IMR-90 (cell line): ENCODE data around the gene LINC01488. TPM values are rescaled to one million over a fixed set of nuclear protein-coding genes. Genes with fewer than 3 reads are reported as not detected.

Experiments
- ATAC-seq: fragments of 200-7000 bp; cut with Tn5 transposase; 2 replicates; pipeline ENCODE4 v1.9.1; 2020; ENCODE audit warnings: low read depth, mild to moderate bottlenecking, moderate library complexity
- BruUV-seq: library from RNA; stranded (reverse); fragments of 400-500 nt; replicated peaks from 2 replicates; lab custom pipeline; 2021; lab: Mats Ljungman, UMichigan
- CTCF ChIA-PET: fragments of 300-600 bp; formaldehyde crosslinking; extraction: SDS; loops from one replicate; lab custom pipeline; 2021; ENCODE audit warnings: antibody characterized with exemption; lab: Yijun Ruan, JAX
- POLR2A ChIA-PET: fragments of 300-600 bp; sonication (Branson Sonifier 250); formaldehyde crosslinking; loops from one replicate; lab custom pipeline; 2022; ENCODE audit warnings: antibody characterized with exemption; ENCODE audit not compliant: unreplicated experiment; lab: Charles Lee
- DNase-seq: peaks from one replicate; pipeline ENCODE4 v3.0.0; 2013
- H2AFZ ChIP-seq: replicated peaks from 2 replicates; pipeline ENCODE3; 2013; ENCODE audit warnings: low read length, mild to moderate bottlenecking; ENCODE audit not compliant: poor library complexity
- H2AK5ac ChIP-seq: 2 replicates; pipeline ENCODE4 v1.6.1; 2013; ENCODE audit warnings: low read depth, low read length, inconsistent platforms
- H2AK9ac ChIP-seq: replicated peaks from 2 replicates; pipeline ENCODE3; 2013; ENCODE audit warnings: mild to moderate bottlenecking, low read depth, low read length, moderate library complexity; ENCODE audit not compliant: poor library complexity
- H2BK120ac ChIP-seq: 2 replicates; pipeline ENCODE4 v1.6.1; 2013; ENCODE audit warnings: low read depth, low read length, inconsistent platforms
- H2BK15ac ChIP-seq: 3 replicates; pipeline ENCODE4 v1.6.1; 2013; ENCODE audit warnings: low read depth, low read length, inconsistent platforms
- H2BK20ac ChIP-seq: 2 replicates; pipeline ENCODE4 v1.6.1; 2013; ENCODE audit warnings: low read depth, mild to moderate bottlenecking, inconsistent platforms, low read length, moderate library complexity
- H2BK5ac ChIP-seq: 2 replicates; pipeline ENCODE4 v1.6.1; 2013; ENCODE audit warnings: mild to moderate bottlenecking, low read depth, low read length, inconsistent platforms; ENCODE audit not compliant: poor library complexity, severe bottlenecking
- H3K14ac ChIP-seq: replicated peaks from 2 replicates; pipeline ENCODE4 v1.6.1; 2013; ENCODE audit warnings: low read depth, low read length, inconsistent platforms
- H3K18ac ChIP-seq: 2 replicates; pipeline ENCODE4 v1.6.1; 2013; ENCODE audit warnings: low read depth, low read length, control low read depth
- H3K23ac ChIP-seq: 2 replicates; pipeline ENCODE4 v1.6.1; 2013; ENCODE audit warnings: low read depth, low read length, inconsistent platforms
- H3K27ac ChIP-seq: 2 replicates; pipeline ENCODE4 v1.5.1; 2013; ENCODE audit warnings: mild to moderate bottlenecking, control low read depth, low read length; ENCODE audit not compliant: insufficient read depth
- H3K27me3 ChIP-seq: 2 replicates; pipeline ENCODE4 v1.6.1; 2013; ENCODE audit warnings: low read length; ENCODE audit not compliant: control insufficient read depth, insufficient read depth
- H3K36me3 ChIP-seq: 2 replicates; pipeline ENCODE4 v1.6.1; 2013; ENCODE audit warnings: low read length, mixed read lengths; ENCODE audit not compliant: control insufficient read depth, insufficient read depth
- H3K4ac ChIP-seq: 2 replicates; pipeline ENCODE4 v1.6.1; 2013; ENCODE audit warnings: low read depth, low read length, inconsistent platforms
- H3K4me1 ChIP-seq: 2 replicates; pipeline ENCODE4 v1.6.1; 2013; ENCODE audit warnings: low read length, mixed read lengths; ENCODE audit not compliant: control insufficient read depth, insufficient read depth
- H3K4me2 ChIP-seq: 2 replicates; pipeline ENCODE4 v1.6.1; 2013; ENCODE audit warnings: low read depth, mild to moderate bottlenecking, control low read depth, low read length, moderate library complexity
- H3K4me3 ChIP-seq: 2 replicates; pipeline ENCODE4 v1.5.1; 2013; ENCODE audit warnings: low read depth, mild to moderate bottlenecking, control low read depth, low read length, moderate library complexity; ENCODE audit not compliant: insufficient read depth
- H3K56ac ChIP-seq: 2 replicates; pipeline ENCODE4 v1.6.1; 2013; ENCODE audit warnings: low read length, inconsistent platforms; ENCODE audit not compliant: insufficient read depth; ENCODE audit errors: extremely low read depth
- H3K79me1 ChIP-seq, 2 experiments: 2 replicates each; pipeline ENCODE4 v1.6.1; 2013; ENCODE audit warnings: low read length in 2 of 2, inconsistent platforms in 1 of 2, low read depth in 1 of 2
- H3K9ac ChIP-seq: 2 replicates; pipeline ENCODE4 v1.6.1; 2013; ENCODE audit warnings: low read depth, low read length, control low read depth
- H3K9me1 ChIP-seq: 2 replicates; pipeline ENCODE4 v1.6.1; 2013; ENCODE audit warnings: low read length, inconsistent platforms; ENCODE audit not compliant: insufficient read depth
- H3K9me3 ChIP-seq: 2 replicates; pipeline ENCODE4 v1.6.1; 2013; ENCODE audit warnings: low read length; ENCODE audit not compliant: control insufficient read depth, insufficient read depth
- H4K20me1 ChIP-seq: 2 replicates; pipeline ENCODE4 v1.6.1; 2013; ENCODE audit warnings: low read length, inconsistent platforms; ENCODE audit not compliant: insufficient read depth
- H4K5ac ChIP-seq: 2 replicates; pipeline ENCODE4 v1.6.1; 2013; ENCODE audit warnings: mild to moderate bottlenecking, low read depth, low read length, control low read depth
- H4K8ac ChIP-seq, 2 experiments: 2 replicates each; pipeline ENCODE4 v1.6.1; 2013; ENCODE audit warnings: low read depth in 2 of 2, low read length in 2 of 2, control low read depth in 1 of 2, inconsistent platforms in 1 of 2
- H4K91ac ChIP-seq: 2 replicates; pipeline ENCODE4 v1.6.1; 2013; ENCODE audit warnings: low read depth, low read length, inconsistent platforms; ENCODE audit not compliant: insufficient read depth
- CEBPB ChIP-seq: IDR thresholded peaks from 2 replicates; pipeline ENCODE4 v1.6.1; 2012; ENCODE audit warnings: low read depth, low read length, improper control_type of control experiment
- FOS ChIP-seq: fragments of 150-350 bp; IDR thresholded peaks from 2 replicates; pipeline ENCODE4 v1.6.1; 2016; ENCODE audit warnings: low read depth, low read length
- MAZ ChIP-seq: IDR thresholded peaks from 2 replicates; pipeline ENCODE4 v1.6.1; 2012; ENCODE audit warnings: low read depth, mild to moderate bottlenecking, low read length, improper control_type of control experiment, moderate library complexity, borderline replicate concordance
- MXI1 ChIP-seq: IDR thresholded peaks from 2 replicates; pipeline ENCODE4 v1.6.1; 2012; ENCODE audit warnings: low read depth, mild to moderate bottlenecking, low read length, moderate library complexity, borderline replicate concordance
- POLR2A ChIP-seq: IDR thresholded peaks from 2 replicates; pipeline ENCODE4 v1.6.1; 2012; ENCODE audit warnings: mild to moderate bottlenecking, low read depth, low read length
- RAD21 ChIP-seq: IDR thresholded peaks from 2 replicates; pipeline ENCODE4 v1.6.1; 2012; ENCODE audit warnings: low read length, improper control_type of control experiment
- RCOR1 ChIP-seq: IDR thresholded peaks from 2 replicates; pipeline ENCODE4 v1.6.1; 2012; ENCODE audit warnings: mild to moderate bottlenecking, low read length, improper control_type of control experiment; ENCODE audit not compliant: insufficient replicate concordance
- RFX5 ChIP-seq: IDR thresholded peaks from 2 replicates; pipeline ENCODE4 v1.8.0; 2012; ENCODE audit warnings: low read depth, mild to moderate bottlenecking, low read length, moderate library complexity
- SMC3 ChIP-seq: fragments of 150-350 bp; IDR thresholded peaks from 2 replicates; pipeline ENCODE4 v1.6.1; 2016; ENCODE audit warnings: low read depth, mild to moderate bottlenecking, antibody characterized with exemption, low read length, moderate library complexity
- USF2 ChIP-seq: fragments of 150-350 bp; IDR thresholded peaks from 2 replicates; pipeline ENCODE4 v1.6.1; 2017; ENCODE audit warnings: mild to moderate bottlenecking, antibody characterized with exemption, low read length, low read depth
- WGBS, 2 experiments: methylation state at CpG; one replicate each; pipeline versions ENCODE4 v1.1.5 to v1.1.7; 2013; ENCODE audit warnings: missing lambda C conversion rate in 2 of 2; ENCODE audit not compliant: insufficient read length in 1 of 2; ENCODE audit errors: extremely low coverage in 2 of 2; 5-methylcytosine and 5-hydroxymethylcytosine counted together
- dilution Hi-C: fragments of 300-500 bp; cut with HindIII; formaldehyde crosslinking; loops from one replicate; pipeline ENCODE4 v1.14.3; 2018; ENCODE audit warnings: low sequenced_read_pairs; ENCODE audit not compliant: unreplicated experiment
- in situ Hi-C: fragments of 300-500 bp; cut with MboI; formaldehyde crosslinking; loops from 3 replicates; pipeline ENCODE4 v1.14.3; 2019; ENCODE audit warnings: low sequenced_read_pairs, inconsistent platforms, mixed read lengths
- intact Hi-C: fragments of 100-400 bp; cut with micrococcal nuclease; formaldehyde crosslinking; loops from 2 replicates; pipeline ENCODE4 v1.10.0; 2022
- polyA plus RNA-seq, 3 experiments: library from polyadenylated mRNA; depleted of rRNA; stranded (reverse); fragments of >200 nt; gene quantifications; 2 replicates each; pipeline ENCODE4 v1.2.3, GENCODE V29; 2012; ENCODE audit warnings: low replicate concordance in 1 of 3
- total RNA-seq: library from RNA; depleted of rRNA; stranded (reverse); fragments of >200 nt; gene quantifications from 2 replicates; pipeline ENCODE4 v1.2.3, GENCODE V29; 2012

Gene LINC01488
- total and polyA plus RNA-seq, 2 of the 4 experiments (the other 2 are of a cell fraction): not detected

- Histone ChIP-seq H3K79me1 (no peaks in the 10 kb centered on the region), H2AK9ac (no peak overlapping the region), H3K9me3 (no peaks in the 10 kb centered on the region), H3K4me2 (no peak overlapping the region), H3K27ac (no peak overlapping the region), H3K4me1 (peaks cover 7% of the 10 kb centered on the region), H3K36me3 (no peaks in the 10 kb centered on the region), H3K9me1 (no peaks in the 10 kb centered on the region), H4K5ac (no peak overlapping the region), H4K8ac (no peak overlapping the region), H2BK15ac (no peak overlapping the region), H4K91ac (no peak overlapping the region), H3K56ac (no peak overlapping the region), H3K9ac (no peak overlapping the region), H3K23ac (no peak overlapping the region), H2AFZ (no peak overlapping the region), H2BK120ac (no peak overlapping the region), H4K20me1 (no peaks in the 10 kb centered on the region), H3K4ac (no peak overlapping the region), H3K14ac (no peak overlapping the region), H2BK5ac (no peak overlapping the region), H2BK20ac (no peak overlapping the region), H2AK5ac (no peak overlapping the region), H3K18ac (no peak overlapping the region), H3K4me3 (no peak overlapping the region), H3K27me3 (peaks cover 5% of the 10 kb centered on the region)
- intact Hi-C loops: no loop called here
- in situ Hi-C loops: no loop called here
- dilution Hi-C loops: no loop called here
- WGBS, 2 experiments: 93% methylated on average over 8 of the region's 10 CpGs; no CpG with 5 or more reads in 1 of the 2 experiments
- ATAC-seq: no peak
- no TSS peak for BruUV-seq
- DNase-seq: no peak
- ChIA-PET CTCF (no interaction called here), POLR2A (no interaction called here)
- no peak for TF ChIP-seq MAZ
- no peak for TF ChIP-seq FOS
- no peak for TF ChIP-seq RCOR1
- no peak for TF ChIP-seq MXI1
- TF ChIP-seq CEBPB: no peak
- TF ChIP-seq POLR2A: no peak
- TF ChIP-seq RAD21: no peak
- no peak for TF ChIP-seq SMC3
- TF ChIP-seq RFX5: no peak
- no peak for TF ChIP-seq USF2
Observed at GRCh38 chr11:69537126-69537525, 55.7 kb downstream of the LINC01488 start.
